Amygdala (tissue), 56 donors: ENCODE data around the gene MAP3K20.
"Not testable (repeated sequence)": the region's sequence is repeated elsewhere in the genome, so short reads cannot be mapped to it uniquely, and the experiment has no call there.

Experiments
- DNase-seq, 56 donors: peaks; one replicate each; lab custom pipeline; 2025; lab: John Stamatoyannopoulos, UW

Gene MAP3K20

DNA sequence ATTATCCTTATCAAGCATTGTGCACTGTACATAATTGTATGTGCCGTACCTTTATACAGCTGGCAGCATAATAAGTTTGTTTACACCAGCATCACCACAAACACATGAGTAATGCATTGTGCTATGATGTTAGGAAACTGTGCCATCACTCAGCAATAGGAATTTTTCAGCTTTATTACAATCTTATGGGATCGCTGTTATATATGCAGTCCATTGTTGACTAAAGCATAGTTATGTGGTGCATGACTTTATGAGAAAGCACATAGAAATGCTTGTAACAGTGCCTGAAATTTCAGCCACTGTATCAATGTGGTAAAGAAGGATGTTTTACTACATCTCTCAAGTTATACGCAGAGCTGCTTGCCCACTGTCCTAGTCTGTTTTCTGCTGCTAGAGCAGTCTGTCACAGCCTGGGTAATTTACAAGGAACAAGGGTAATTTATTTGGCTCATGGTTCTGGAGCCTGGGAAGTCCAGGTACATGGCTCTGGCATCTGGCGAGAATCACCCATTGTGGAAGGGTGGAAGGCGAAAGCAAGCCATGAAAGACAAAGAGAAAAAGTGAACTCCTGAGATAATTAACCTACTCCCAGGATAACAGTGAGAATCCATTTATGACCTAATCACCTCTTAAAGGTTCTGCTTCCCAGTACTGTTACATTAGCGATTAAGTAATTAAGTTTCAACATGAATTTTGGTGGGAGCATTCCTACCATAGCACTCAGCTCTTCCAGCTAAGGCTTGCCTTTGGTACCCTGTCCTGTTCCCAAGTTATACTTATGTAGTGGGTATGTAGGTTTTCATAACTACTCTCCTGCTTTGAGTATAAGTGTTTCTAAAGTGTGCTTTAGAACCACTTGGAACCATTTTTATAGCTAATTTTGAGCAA lies 4.6 kb downstream of the MAP3K20 start:
- DNase-seq = no peak

DNA sequence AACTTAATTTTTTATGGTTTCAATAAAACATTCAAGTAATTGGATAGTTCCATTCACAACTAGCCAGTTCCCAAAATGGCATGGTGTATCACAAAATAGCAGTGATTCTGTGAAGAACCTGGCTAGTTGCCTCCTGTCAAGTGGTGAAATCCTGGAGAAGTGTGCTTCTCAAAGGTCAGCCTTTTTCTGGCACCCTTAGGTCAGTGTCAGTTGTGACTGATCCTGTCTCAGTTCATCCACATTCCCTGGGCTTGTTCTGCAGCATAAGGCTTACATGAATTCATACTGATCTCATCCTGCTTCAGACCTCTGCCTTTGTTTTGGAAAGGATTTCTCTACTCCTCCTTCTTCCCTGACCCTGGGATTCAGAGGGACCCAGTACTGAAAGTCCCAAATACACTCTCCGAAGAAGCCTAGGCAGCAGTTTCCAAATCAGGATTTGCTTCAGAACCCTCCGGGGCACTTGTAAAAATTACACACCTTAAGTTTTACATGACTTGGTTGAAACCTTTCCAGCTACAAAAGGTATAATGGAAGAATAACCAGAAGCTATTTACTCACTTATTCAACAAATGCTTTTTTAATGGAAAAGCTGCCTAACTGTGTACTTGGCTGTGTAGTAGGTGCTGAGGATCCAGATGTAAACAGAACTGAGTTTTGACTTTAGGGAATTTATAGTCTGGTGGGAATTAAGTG lies 11.0 kb downstream of the MAP3K20 start:
- no peak for DNase-seq

DNA sequence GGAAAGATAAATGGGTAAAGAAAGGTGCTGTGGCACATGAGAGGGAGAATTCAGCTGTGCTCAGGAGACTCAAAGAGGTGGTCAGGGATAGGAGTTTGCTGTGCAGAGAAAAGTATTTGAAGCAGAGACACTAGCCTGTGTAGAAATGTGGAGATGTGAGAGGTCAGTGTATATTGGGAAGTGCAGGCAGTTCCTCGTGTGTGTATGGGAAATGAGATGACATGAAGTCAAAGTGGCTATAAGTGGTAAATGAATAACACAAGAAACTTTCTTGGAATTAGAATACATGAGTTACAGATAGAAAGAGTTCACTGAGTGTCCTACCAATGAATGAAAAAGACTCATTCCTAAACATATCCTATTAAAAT lies 11.6 kb downstream of the MAP3K20 start:
- DNase-seq = no peak

DNA sequence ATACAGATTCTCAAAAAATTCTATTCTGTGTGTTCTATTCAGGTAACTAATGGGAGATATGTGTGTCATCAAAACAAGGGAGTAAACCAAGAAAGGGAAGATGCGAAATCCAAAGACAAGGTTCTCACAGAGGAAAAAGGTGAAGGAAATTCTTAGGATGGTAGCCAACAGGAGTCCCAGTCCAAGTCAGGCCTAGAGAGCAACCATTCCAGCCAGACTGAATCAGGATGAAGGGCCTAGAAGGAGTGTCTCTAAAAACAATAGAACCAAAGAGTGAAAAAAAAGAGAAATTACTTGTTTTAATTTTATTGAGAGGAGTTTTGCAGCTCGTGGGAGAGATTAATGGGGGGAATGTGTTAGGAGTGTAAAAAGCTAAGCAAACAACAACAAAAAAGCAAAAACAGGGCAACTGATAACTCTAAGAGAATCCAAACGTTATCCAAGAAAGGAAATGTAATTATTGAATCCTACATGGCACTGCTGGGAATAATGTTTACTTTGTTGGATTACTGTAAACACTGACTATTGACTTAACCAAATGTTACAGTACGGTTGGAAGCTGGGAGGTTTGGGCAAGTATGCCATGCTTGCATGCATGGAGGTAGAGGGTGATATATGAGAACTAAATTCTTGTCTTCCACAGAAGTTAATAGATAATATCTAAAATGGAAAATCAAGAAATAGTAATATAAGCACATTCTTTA lies 12.3 kb downstream of the MAP3K20 start:
- DNase-seq = no peak

DNA sequence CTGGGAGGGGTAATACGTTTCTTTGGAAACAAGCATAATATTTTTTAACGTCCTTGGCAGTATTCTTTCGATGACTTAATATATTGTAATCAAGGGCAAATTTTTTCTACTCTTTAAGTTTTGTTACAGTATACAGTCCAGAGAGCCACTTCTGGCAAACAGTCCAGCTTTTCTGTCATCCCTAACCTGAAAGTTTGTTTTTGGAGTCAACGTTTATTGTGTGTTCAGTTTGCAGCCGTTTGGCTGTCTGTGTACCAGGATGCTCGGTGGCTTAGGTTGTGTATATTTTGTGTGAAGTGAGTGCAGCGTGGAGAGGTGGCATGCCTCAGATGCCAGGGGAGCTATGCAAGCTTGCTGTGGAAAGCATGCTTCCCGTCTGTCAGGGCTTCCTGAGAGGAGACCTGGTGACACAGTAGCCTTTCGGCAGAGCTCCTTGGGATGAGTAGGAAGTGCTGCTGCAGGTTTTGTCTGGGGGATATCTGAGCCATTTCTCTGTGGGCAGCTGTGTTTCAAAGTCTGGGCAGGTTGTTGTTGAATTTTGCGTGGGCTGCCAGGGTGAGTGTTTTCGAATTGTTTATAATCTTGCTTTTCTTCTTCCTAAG lies 14.7 kb downstream of the MAP3K20 start:
- peak in 3 of 56 donors; percentile 1 to 16 (median 3) for DNase-seq

DNA sequence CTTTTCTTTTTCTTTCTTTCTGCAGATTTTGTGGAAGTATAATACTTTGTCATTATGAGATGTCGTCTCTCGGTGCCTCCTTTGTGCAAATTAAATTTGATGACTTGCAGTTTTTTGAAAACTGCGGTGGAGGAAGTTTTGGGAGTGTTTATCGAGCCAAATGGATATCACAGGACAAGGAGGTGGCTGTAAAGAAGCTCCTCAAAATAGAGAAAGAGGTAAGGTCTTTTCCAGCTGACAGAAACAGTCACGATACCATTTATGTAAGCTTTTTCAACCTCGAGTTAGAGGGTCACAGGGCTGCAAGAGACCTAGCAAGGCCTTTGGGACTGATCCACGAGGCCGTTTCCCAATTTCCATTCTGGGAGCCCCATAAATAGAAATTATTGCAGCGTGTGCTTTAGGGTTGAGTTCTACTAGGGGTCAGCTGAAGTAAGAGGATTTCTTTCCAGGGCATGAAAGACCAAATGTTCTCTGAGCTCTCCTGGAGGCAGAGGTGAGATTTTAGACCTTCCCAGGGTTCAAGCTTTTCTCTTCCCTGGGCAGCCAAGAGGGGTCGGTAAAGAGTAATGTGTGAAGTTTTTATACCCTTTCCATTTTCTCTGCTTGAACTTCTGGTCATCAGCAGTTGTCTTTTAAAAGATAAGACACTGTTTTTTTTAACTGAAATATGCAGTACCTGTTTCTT lies 15.5 kb downstream of the MAP3K20 start:
- no peak for DNase-seq

DNA sequence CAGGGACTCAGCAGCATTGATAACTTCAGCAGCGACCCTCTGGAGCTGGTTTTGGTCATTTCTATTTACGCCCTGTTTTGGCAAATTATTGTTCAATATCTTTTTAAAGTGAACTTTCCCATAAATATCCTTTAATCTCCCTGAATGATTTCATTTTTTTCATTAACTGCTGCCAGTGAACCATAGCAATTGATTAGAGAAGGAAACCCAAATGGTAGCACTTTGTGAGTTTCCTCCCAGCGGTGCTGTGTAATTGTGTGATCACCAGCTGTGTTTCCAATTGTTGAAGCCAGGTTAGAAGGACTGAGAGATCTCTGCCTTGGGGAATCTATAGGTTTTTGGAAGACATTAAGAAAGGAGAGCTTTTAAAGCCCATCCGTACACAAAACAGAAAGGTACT lies 16.3 kb downstream of the MAP3K20 start:
- no peak for DNase-seq

DNA sequence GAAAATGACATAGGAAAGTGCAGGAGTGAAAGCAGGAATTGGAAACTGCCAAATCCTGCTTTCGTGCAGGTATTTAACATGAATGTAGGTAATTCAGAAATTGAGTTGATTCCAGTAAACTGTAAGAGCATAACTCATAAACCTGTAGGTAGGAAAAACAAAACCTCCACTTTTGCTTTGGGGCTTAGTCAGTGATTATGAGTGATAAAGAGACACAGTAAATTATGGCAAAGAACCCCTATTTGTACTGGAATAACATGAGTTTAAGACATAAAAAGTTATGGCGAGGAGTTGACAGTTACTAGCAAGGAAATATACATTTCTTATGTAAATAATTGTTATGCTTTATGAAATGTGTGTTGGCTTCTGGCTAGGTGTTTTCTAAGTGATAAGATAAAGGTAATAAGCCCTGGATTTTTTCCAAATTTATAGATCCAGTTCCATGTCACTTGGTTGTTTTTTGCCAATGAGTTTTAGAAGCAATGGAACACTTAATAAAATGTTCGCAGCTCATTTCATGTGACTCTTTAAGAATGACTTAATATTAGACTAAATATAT lies 17.3 kb downstream of the MAP3K20 start:
- DNase-seq = no peak

DNA sequence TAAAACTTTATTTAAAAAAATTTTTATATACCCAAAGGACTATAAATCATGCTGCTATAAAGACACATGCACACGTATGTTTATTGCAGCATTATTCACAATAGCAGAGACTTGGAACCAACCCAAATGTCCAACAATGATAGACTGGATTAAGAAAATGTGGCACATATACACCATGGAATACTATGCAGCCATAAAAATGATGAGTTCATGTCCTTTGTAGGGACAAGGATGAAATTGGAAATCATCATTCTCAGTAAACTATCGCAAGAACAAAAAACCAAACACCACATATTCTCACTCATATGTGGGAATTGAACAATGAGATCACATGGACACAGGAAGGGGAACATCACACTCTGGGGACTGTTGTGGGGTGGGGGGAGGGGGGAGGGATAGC lies 18.0 kb downstream of the MAP3K20 start:
- not testable (repeated sequence) for DNase-seq

DNA sequence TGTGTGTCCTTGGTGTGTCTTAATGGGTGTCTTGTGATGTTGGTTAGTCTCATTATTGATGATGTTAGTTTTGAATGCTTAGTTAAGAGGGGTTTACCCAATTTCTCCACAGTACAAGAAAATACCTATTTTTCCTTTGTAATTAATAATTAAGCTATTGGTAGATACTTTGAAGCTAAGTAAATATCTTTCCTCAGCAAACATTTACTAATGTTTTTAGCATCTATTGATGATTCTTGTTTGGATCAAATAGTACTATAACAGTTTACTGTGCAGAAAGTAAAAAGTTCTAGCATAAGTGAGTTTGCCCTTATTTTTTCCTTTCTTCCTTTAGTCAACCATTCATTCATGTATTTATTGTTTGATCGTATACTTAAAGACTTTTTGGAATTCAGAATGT lies 19.1 kb downstream of the MAP3K20 start:
- no peak for DNase-seq

DNA sequence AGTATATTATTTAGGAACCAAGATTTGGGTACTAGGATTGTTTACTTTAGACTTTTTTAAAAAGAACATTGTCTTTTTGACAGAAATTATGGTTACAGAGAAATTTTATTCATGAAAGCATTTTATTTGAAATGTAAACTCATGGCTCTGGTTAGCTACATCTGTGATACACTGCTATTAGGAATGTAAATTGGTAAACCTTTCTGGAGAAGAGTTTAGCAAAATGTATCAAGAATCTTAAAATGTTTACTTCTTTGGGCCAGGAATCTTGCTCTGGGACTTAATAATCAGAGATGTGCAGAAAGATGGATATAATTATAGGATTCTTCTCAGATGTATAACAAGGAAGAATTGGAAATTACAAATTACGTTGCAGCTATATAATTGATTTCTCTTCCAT lies 19.7 kb downstream of the MAP3K20 start:
- no peak for DNase-seq

DNA sequence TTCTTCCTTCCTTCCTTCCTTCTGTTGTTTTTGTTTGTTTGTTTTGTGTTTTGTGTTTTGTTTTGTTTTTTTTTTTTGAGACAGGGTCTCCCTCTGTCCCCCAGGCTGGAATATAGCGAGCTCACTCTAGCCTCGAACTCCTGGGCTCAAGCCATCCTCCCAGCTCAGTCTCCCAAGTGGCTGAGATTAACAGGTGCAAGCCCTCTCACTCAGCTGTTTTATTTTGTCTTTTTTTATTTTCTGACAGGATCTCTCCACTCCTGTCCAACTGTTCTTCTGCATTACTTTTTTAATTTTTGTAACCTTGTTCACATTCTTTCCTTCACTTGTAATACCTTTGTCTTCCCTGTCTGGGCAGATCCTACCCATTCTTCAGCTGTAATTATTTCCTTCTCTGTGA lies 23.6 kb downstream of the MAP3K20 start:
- DNase-seq = no peak

DNA sequence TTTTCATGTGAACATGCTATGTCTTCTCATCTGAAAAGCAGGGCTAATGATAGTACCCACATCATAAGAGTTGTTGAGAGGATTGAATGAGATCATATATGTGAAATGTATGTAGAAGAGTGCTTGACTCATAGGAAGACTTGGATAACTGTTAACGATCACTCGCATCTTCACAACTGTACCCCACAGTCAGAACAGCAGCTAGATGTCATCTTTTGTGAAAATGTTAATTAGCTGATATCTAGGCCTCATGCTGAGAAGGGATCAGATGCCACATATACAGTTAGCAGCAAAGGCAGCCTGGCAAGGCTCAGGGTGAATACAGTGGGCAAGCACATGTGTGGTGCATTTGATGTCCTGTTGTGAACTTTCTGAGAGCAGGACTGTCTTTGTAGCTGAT lies 24.2 kb downstream of the MAP3K20 start:
- no peak for DNase-seq

DNA sequence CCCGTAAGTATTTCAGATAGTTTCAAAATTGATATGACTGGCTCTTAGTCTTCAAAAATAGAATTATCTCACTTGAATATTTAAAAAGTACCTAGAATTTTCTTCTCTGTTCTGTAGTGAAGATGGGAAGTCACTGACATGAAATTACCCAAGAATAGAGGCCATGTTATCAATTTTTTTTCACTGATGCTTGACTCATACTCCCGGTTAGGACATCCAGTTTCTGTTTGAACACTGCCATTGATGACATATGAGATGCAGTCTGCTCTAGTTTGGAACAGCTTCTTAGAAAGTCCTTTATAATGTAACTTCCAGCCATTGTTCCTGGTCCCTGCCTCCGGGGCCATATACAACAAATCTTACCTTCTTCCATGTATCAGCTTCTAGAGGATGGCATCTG lies 26.0 kb downstream of the MAP3K20 start:
- DNase-seq = no peak

DNA sequence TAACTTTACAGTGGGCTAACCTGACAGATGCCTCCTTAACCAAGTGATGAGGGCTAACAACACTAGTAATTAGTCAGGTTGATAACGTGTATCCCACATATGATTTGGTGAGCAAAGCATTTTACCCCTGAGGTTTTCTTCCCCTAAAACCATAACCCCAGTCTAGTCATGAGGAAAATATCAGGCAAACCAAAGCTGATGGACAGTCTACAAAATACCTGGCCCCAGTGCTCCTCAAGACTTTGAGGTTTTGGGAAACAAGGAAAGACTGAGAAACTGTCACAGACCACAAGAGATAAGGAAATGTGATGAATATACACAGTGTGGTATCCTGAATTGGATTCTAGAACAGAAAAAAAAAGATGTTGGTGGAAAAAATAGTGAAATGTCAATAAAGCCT lies 28.5 kb downstream of the MAP3K20 start:
- DNase-seq = no peak

DNA sequence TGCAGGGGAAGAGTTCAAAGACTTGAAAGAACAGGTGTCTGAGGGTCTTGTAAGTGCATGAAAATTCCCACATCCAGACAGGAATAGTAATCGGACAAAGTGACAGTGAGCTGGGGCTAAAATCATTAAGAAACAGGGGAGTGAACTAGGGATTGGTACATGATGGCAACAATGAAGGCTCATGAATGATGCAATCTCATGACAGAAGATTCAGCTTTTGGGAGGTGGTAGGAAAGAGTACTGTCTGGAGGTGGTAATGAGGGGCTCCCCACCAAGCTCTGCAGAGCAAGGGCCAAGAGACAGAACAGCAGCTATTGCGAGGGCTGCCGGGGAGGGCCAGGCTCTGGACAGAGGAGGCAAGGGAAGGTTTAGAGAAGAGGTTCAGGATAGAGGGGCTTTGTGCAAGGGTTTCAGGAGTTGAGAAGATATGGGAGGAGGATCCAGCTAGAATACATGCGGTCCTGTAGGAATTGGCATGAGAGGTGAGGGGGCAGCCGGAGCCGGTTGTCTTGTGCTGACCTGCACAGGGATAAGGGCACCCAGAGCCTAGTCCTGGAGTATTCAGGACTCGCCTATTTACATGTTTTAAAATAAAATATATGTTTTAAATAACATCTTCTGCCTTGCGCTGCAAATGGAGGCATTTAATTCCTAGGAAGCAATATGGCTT lies 31.4 kb downstream of the MAP3K20 start:
- DNase-seq = no peak

DNA sequence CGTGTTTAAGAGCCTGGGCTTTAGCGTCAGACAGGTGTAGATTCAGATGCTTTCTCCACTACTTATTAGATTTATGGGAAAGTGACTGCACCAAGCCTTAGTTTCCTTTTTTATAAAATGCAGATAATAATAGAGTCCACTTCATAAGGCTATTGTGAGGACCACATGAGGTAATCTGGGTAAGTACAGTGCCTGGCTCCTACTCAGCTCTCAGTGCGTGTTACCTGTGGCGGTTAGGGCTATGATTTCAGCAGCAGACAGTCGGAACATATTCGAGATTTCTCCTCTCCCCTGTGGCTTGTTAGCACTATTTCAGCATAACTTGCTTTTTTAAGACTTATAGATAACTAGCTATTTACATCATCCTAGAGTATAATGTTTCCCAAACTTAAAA lies 32.0 kb downstream of the MAP3K20 start:
- DNase-seq = no peak

DNA sequence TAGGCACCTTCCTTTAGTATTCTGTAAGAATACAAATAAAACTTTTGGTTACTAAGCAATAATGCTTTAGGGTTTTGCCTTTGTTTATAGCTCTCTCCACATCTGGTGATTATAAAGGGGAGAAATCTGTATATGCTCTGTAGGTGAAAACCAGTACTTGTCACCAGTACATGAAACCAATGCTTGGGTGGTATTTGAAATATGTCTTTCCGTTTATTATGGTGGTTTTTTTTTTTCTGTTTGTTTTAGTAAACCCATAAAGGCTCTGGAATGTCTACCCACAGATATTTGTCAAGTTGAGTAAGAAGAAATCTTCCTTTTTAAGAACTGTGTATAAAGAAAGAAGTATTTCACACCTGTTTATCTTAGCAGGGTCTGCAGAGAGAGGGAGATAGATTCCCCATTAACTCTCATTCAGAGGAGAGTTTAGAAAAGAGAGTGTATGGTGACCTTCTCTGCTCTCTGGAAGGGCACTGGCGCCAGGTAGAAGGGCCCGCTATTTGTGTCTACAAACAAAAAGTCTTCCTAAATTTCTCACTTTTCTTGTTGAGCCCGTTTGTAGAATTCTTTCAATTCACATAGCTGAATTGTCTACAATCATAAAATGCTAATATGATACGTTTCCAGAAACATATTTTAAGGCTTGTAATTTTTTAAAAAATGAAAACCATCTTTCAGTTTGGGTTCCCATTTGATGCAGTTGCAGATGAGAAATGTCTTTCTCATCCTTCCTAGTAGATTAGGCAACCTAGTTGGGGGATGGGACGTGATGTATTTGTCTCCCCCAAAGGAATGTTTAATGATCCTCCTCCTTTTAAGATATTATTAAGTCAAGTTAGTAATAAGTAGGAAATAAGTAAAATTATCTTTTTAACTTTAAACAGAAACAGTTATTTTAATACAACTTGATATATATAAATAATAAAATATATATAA lies 33.9 kb downstream of the MAP3K20 start:
- no peak for DNase-seq
